Stimulated activated naive CD4-positive, alpha-beta T cell treated with Interleukin-2 at 50 U/mL for 16 hours (primary cell): ENCODE data around the gene PEX11B.

Experiments
- DNase-seq: peaks from one replicate; lab custom pipeline; 2025; lab: John Stamatoyannopoulos, UW

PEX11B gene

DNA sequence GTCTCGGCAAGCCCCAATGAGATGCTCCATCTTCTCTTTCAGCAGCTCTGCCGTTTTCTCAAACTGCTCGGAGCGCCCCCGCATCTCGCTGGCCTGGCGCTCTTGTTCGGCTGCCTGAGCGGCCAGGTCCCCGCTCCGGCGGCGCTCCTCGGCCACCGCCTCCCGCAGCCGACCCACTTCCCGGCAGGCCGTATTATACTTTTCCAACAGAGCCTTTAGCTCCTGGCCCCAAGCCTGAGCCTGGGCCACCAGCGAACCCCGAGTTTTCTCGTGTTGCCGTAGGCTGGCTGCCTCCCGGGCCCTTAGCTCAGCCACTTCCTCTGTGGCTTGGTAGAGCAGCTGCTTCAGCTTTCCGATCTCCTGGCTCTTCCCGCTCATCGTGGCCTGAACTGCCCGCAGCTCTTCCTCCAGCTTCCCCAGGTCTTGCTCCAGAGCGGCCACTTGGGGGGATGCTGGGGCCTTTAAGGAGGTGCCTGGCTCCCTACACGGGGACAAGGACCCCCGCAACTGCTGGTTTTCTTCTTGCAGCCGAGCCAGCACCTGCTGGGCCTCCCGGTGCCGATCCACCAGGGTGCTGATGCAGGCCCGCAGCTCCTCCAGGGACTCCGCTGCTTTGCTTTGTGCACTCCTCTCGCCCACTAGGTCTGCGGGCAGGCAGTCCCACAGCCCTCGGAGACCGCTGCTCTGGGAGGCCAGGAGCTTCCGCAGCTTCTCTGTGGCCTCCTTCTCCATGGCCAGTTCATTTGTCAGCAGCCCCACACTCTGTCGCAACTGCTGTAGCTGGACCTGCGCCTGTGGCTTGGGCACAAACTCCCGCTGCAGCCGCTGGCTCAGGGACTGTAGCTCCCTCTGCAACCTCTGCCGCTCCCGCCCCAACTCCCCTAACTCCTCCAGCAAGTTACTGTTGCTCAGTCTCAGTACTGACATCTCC, 46.3 kb downstream of the PEX11B start:
- DNase-seq: peak; percentile 13

- no peak for DNase-seq
Observed at GRCh38 chr1:145868232-145868631, 50.3 kb downstream of the PEX11B start.

GRCh38 chr1:145863282-145864018, 55.1 kb downstream of the PEX11B start:
- DNase-seq: no peak
